MCF 10A (cell line): ENCODE data around the gene LY9. TPM values are rescaled to one million over a fixed set of nuclear protein-coding genes. Genes with fewer than 3 reads are reported as not detected.
A peak's percentile ranks its signal among the peaks of the same experiment; 100 is the strongest.

ENCODE experiments used
- Bru-seq: library from RNA; stranded (reverse); fragments of 400-500 nt; gene quantifications from one replicate; lab custom pipeline; 2021; lab: Mats Ljungman, UMichigan
- BruChase-seq, 2 experiments: library from RNA; stranded (reverse); fragments of 400-500 nt; gene quantifications; one replicate each; lab custom pipeline; 2021; lab: Mats Ljungman, UMichigan
- BruUV-seq: library from RNA; stranded (reverse); fragments of 400-500 nt; replicated peaks from 2 replicates; lab custom pipeline; 2021; lab: Mats Ljungman, UMichigan
- CTCF ChIA-PET: fragments of 300-600 bp; sonication (Branson Sonifier 250); formaldehyde crosslinking; extraction: SDS; loops from one replicate; lab custom pipeline; 2021; ENCODE audit warnings: antibody characterized with exemption, inconsistent platforms; lab: Yijun Ruan, JAX
- POLR2A ChIA-PET: fragments of 300-600, 350-650 bp; sonication (Branson Sonifier 250); formaldehyde crosslinking; extraction: SDS; loops from one replicate; lab custom pipeline; 2020; ENCODE audit warnings: antibody characterized with exemption, inconsistent platforms; lab: Yijun Ruan, JAX
- DNase-seq: peaks from one replicate; pipeline ENCODE4 v3.0.0-alpha.2; 2018; ENCODE audit not compliant: unreplicated experiment
- H3K27ac Mint-ChIP-seq: one replicate; pipeline ENCODE4 v1.8.0; 2022; ENCODE audit warnings: mild to moderate bottlenecking, low read depth, mixed read lengths; ENCODE audit not compliant: unreplicated experiment
- H3K27me3 Mint-ChIP-seq: one replicate; pipeline ENCODE4 v1.8.0; 2022; ENCODE audit warnings: mixed read lengths; ENCODE audit not compliant: insufficient read depth, unreplicated experiment
- H3K36me3 Mint-ChIP-seq: one replicate; pipeline ENCODE4 v1.8.0; 2022; ENCODE audit warnings: mild to moderate bottlenecking, moderate library complexity, mixed read lengths; ENCODE audit not compliant: insufficient read depth, unreplicated experiment
- H3K4me1 Mint-ChIP-seq: one replicate; pipeline ENCODE4 v1.8.0; 2022; ENCODE audit warnings: mixed read lengths; ENCODE audit not compliant: insufficient read depth, unreplicated experiment
- H3K4me3 Mint-ChIP-seq: one replicate; pipeline ENCODE4 v1.8.0; 2022; ENCODE audit warnings: mild to moderate bottlenecking, moderate library complexity, mixed read lengths; ENCODE audit not compliant: unreplicated experiment
- H3K9me3 Mint-ChIP-seq: one replicate; pipeline ENCODE4 v1.8.0; 2022; ENCODE audit warnings: mixed read lengths; ENCODE audit not compliant: unreplicated experiment
- CTCF ChIP-seq: fragments of 200-600 bp; IDR thresholded peaks from one replicate; pipeline ENCODE4 v1.8.0; 2022; ENCODE audit warnings: antibody characterized with exemption, mild to moderate bottlenecking; ENCODE audit not compliant: unreplicated experiment
- intact Hi-C: fragments of 100-400 bp; cut with micrococcal nuclease; formaldehyde crosslinking; loops from 2 replicates; pipeline ENCODE4 v1.14.1; 2022
- long read RNA-seq: library from polyadenylated mRNA; stranded (forward); transcript quantifications from one replicate; pipeline ENCODE4 v2.0.0, GENCODE V29; 2022
- total RNA-seq: library from RNA; stranded (reverse); gene quantifications from 2 replicates; pipeline ENCODE4 v1.2.3, GENCODE V29; 2022

LY9 gene
- total RNA-seq (not detected in 2 replicates), Bru-seq, nascent RNA (percentile 8 among the genes with signal in this experiment), BruChase-seq, experiment 1, labeled RNA remaining after a 6-hour chase (percentile 8 among the genes with signal in this experiment), BruChase-seq, experiment 2, labeled RNA remaining after a 2-hour chase (not detected)
- long read RNA-seq: 0 reads

GRCh38 chr1:160795951-160796383, at the start of gene LY9:
TSS of gene LY9 (plus strand) at chr1:160796174. CDS start at chr1:160796188, 14 bp downstream.
- Mint-ChIP-seq H3K27me3 (no peaks in the 10 kb centered on the region), H3K9me3 (no peaks in the 10 kb centered on the region)
- intact Hi-C loops: no loop called here

GRCh38 chr1:160746836-160747500, 49.0 kb upstream of the LY9 start:
- Mint-ChIP-seq H3K27ac (no peak overlapping the region), H3K4me1 (peaks cover 12% of the 10 kb centered on the region), H3K4me3 (no peak overlapping the region), H3K27me3 (no peaks in the 10 kb centered on the region), H3K36me3 (peaks cover 11% of the 10 kb centered on the region), H3K9me3 (no peaks in the 10 kb centered on the region)
- CTCF ChIA-PET: interaction anchor here (0.8 to 4.3 kb wide), 6 partner anchors 14 to 206 kb away, joined by 3 to 22 read pairs (median 4); no protein-coding TSS in a partner anchor
- no TSS peak for BruUV-seq
- intact Hi-C loops: no loop called here
- TF ChIP-seq CTCF: no peak
- no peak for DNase-seq
- POLR2A ChIA-PET: interaction anchor here (0.8 kb wide), 1 partner anchor 9 kb away, joined by 5 read pairs; no protein-coding TSS in a partner anchor

More at GRCh38 chr1:160795951-160796383, at the start of gene LY9:
- peaks cover 7% of the 10 kb centered on the region for H3K4me1 Mint-ChIP-seq
- no peak within 1 kb of the TSS for H3K27ac Mint-ChIP-seq
- CTCF ChIA-PET: interaction anchor here (0.8 to 4.4 kb wide), 5 partner anchors 20 to 194 kb away, joined by 3 to 27 read pairs (median 14); no protein-coding TSS in a partner anchor
- H3K4me3 Mint-ChIP-seq: no peak within 1 kb of the TSS
- peaks cover 5% of the 10 kb centered on the region for H3K36me3 Mint-ChIP-seq
- no peak for TF ChIP-seq CTCF
- POLR2A ChIA-PET: interaction anchor here (1.7 kb wide), 1 partner anchor 225 kb away, joined by 6 read pairs; the partner anchor contains the start of gene F11R
- no peak for DNase-seq
- no TSS peak for BruUV-seq

GRCh38 chr1:160747717-160748116, 48.3 kb upstream of the LY9 start:
- ChIA-PET CTCF (interaction anchor here (0.6 to 4.3 kb wide), 12 partner anchors 8 to 463 kb away, joined by 3 to 22 read pairs (median 3); partner anchors contain the start of genes KLHDC9, PEX19 and SLAMF7), POLR2A (interaction anchor here (0.7 to 1.8 kb wide), 4 partner anchors 9 to 968 kb away, joined by 3 to 10 read pairs (median 4); no protein-coding TSS in a partner anchor)
- intact Hi-C loops: loop anchor here (1.0 kb wide), 2 partner anchors 21 to 83 kb away; no protein-coding TSS in a partner anchor
- Mint-ChIP-seq H3K36me3 (peaks cover 11% of the 10 kb centered on the region), H3K27me3 (no peaks in the 10 kb centered on the region), H3K4me1 (peaks cover 12% of the 10 kb centered on the region), H3K9me3 (no peaks in the 10 kb centered on the region), H3K4me3 (no peak overlapping the region), H3K27ac (no peak overlapping the region)
- no peak for DNase-seq
- no peak for TF ChIP-seq CTCF
- no TSS peak for BruUV-seq
